ENCODE measurements around the gene NFIB.

The NFIB gene

DNA sequence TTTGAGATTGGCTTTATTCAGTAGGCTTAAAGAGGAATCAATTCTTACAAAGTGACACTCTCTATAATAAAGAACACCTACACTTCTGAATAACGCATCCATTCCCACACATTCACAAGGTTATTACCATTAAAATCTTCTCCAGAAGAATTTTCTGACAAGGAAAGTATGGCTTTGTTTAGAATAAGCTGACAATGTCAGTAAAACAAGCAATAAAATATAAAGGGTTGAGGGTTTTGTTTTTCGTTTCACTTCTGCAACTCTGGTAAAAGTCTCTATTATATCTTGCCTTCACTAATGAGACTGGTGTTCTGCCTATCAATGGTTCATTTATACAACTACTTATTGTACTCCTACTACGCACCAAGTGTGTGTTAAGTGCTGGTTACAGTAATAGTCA, 169.7 kb downstream of the NFIB start:
- no peak overlapping the region for H3K27ac ChIP-seq
- H3K27me3 ChIP-seq, result no peaks in the 10 kb centered on the region
- no peak for TF ChIP-seq Cebpa-rat (IDR thresholded peaks at IDR 0.05)
- H4K20me1 ChIP-seq, result no peaks in the 10 kb centered on the region
- no peak overlapping the region for H3K9ac ChIP-seq
- no peak overlapping the region for H3K4me2 ChIP-seq
- peaks cover 0 to 9% (median 4%) of the 10 kb centered on the region in 11 experiments; a peak in 4 of 22 replicates for H3K9me3 ChIP-seq (replicated peaks in 1 of 11)
- H3K4me1 ChIP-seq, result peaks cover 0 to 4% (median 0%) of the 10 kb centered on the region in 10 experiments; a peak in 1 of 20 replicates
- H3K4me3 ChIP-seq, result no peak overlapping the region
- H3K36me3 ChIP-seq, result no peaks in the 10 kb centered on the region

DNA sequence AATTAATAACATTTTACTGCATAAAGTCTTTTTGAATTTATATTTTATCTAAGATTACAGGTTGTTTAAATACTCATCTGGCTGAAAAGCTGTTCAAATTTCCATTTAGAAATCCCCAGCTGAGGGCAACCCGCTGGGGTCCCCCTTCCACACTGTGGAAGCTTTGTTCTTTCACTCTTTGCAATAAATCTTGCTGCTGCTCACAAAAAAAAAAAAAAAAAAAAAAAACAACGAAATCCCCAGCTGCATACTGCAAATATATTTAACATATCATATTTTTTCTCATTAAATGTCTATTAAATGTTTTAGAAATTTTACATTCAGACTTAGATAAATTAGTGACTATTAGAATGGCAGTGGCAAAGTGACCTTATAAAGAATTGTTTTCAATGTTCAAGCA, 172.2 kb downstream of the NFIB start:
- Histone ChIP-seq H3K36me3 (no peaks in the 10 kb centered on the region), H3K4me2 (no peak overlapping the region), H3K9me3 (replicated peaks in 1 of 11) (peaks cover 0 to 9% (median 4%) of the 10 kb centered on the region in 11 experiments; a peak in 4 of 22 replicates), H3K4me1 (peaks cover 0 to 5% (median 0%) of the 10 kb centered on the region in 10 experiments; a peak in 1 of 20 replicates), H4K20me1 (no peaks in the 10 kb centered on the region), H3K4me3 (no peak overlapping the region), H3K9ac (no peak overlapping the region), H3K27me3 (no peaks in the 10 kb centered on the region), H3K27ac (no peak overlapping the region)
- TF ChIP-seq Cebpa-rat (IDR thresholded peaks at IDR 0.05), result no peak

DNA sequence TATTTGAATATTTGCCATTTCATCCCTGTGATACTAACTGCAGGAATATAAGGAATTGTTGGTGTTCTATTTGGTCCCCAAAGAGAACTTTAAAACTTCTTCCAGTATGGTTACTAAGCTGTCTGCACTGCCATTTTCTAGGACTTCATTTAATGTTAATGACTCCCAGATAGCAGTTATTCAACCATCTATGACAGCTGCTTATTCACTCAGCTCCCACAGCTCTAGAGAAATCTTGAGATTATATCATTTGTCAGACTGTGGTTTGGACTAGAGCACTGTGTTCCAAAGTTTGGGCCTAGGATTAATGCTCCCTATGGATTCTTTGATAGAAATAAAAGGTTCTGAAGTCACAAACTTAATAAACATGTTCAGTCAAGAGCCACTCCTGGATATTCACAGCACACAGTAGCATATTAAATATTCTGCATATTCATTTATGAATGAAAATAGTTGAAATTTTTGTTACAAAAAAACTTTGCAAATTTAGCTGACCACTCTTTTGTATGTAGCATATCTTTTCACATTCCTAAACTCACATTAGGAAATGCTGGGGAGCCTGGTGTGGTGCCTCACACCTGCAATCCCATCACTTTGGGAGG, 173.7 kb downstream of the NFIB start:
- no peak overlapping the region for H3K4me2 ChIP-seq
- no peak overlapping the region for H3K27ac ChIP-seq
- H4K20me1 ChIP-seq, result no peaks in the 10 kb centered on the region
- peaks cover 0 to 5% (median 0%) of the 10 kb centered on the region in 10 experiments; a peak in 1 of 20 replicates for H3K4me1 ChIP-seq
- no peak for TF ChIP-seq Cebpa-rat (IDR thresholded peaks at IDR 0.05)
- H3K27me3 ChIP-seq, result no peaks in the 10 kb centered on the region
- no peaks in the 10 kb centered on the region for H3K36me3 ChIP-seq
- peaks cover 0 to 9% (median 4%) of the 10 kb centered on the region in 11 experiments; a peak in 4 of 22 replicates for H3K9me3 ChIP-seq (replicated peaks in 1 of 11)
- H3K4me3 ChIP-seq, result no peak overlapping the region
- H3K9ac ChIP-seq, result no peak overlapping the region

DNA sequence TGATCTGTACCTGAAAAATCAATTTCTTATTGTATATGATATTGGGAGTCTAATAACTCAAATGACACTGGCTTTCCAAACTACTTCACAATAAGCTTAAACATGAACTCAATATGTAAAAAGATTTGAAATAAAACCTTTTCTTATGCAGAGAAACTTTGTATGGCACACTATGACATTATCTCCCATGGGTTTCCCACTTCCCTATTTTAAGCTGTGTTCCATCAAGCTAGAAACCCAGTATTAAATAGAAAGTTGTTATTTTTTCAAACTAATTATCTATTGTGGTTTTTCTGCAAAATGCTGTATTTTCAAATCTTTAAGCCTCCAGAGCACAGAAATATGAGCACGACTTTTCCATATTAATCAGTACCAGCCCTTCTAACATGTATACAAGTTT, 174.7 kb downstream of the NFIB start:
- Histone ChIP-seq H3K9ac (no peak overlapping the region), H3K9me3 (replicated peaks in 1 of 11) (peaks cover 0 to 9% (median 4%) of the 10 kb centered on the region in 11 experiments; a peak in 4 of 22 replicates), H3K36me3 (no peaks in the 10 kb centered on the region), H4K20me1 (no peaks in the 10 kb centered on the region), H3K4me2 (no peak overlapping the region; a peak in 1 of 22 replicates), H3K27me3 (no peaks in the 10 kb centered on the region), H3K4me1 (peaks cover 0 to 5% (median 0%) of the 10 kb centered on the region in 10 experiments; a peak in 1 of 20 replicates), H3K4me3 (no peak overlapping the region), H3K27ac (no peak overlapping the region)
- no peak for TF ChIP-seq Cebpa-rat (IDR thresholded peaks at IDR 0.05)

DNA sequence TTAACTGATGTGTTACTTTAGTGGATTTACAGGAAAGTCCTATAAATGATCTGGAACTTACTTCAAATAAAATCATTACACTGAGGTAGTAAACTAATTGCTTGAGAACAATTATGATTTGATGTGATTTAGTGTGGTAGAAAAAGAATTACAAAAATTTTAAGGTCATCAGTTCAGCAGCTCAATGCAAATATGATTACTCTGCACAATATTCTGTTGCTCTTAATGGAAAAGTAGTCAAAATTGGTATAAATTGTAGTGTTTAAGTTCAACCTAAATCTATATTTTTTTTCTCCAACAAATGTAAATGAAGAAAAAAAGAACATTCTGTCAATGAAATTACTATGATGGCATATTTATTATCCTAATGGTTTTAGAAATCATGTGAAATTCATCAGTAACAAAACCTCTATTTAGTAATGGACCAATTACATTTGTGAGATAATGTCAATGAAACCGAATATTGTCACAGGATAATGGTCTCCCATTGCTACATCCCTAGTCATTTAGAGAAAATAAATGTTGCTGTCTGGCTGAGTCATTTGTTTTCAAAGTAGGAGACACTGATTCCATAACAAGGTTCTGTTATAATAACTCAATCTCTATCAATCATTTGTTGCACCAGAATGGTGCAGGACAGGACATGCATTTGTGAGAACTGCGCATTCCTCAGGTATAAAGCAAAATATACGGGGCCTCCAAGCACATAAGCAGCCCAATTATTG, 177.1 kb downstream of the NFIB start:
- Histone ChIP-seq H4K20me1 (no peaks in the 10 kb centered on the region), H3K4me2 (no peak overlapping the region), H3K9me3 (replicated peaks in 1 of 11) (peaks cover 0 to 3% (median 0%) of the 10 kb centered on the region in 11 experiments; a peak in 2 of 22 replicates), H3K9ac (no peak overlapping the region), H3K27ac (no peak overlapping the region), H3K27me3 (no peaks in the 10 kb centered on the region), H3K36me3 (no peaks in the 10 kb centered on the region), H3K4me3 (no peak overlapping the region), H3K4me1 (peaks cover 0 to 5% (median 0%) of the 10 kb centered on the region in 10 experiments; a peak in 1 of 20 replicates)
- no peak for TF ChIP-seq Cebpa-rat (IDR thresholded peaks at IDR 0.05)

DNA sequence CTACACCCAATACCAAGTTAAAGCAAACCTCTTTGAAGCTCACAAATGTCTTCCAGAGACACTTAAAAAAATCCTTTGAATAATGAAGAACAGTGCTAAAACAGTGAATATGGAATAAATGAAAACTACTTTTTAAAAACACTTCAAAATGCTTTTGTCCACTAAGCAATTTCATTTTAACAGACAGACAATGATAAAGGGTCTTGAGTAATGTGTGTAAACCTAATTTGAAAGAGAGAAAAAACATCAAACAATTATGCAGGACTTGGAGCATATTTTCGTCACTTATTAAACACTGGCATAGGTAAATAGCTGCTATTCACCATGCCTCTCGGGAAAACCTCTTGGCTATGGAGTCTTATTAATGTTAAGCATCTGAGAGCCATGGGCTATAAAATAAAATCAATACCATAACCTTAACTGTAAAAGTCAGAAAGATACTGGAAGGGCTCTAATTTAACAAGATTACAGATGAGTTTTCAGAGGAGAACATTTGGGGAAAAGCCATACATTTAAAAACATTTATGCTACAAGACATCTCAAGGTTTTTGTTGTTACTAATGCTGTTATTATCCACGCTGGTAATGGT, 177.8 kb downstream of the NFIB start:
- H3K27me3 ChIP-seq, result no peaks in the 10 kb centered on the region
- no peak for TF ChIP-seq Cebpa-rat (IDR thresholded peaks at IDR 0.05)
- H4K20me1 ChIP-seq, result no peaks in the 10 kb centered on the region
- no peak overlapping the region for H3K4me3 ChIP-seq
- H3K36me3 ChIP-seq, result no peaks in the 10 kb centered on the region
- H3K9me3 ChIP-seq (replicated peaks in 1 of 11), result no peaks in the 10 kb centered on the region
- no peak overlapping the region for H3K9ac ChIP-seq
- no peak overlapping the region for H3K27ac ChIP-seq
- no peak overlapping the region for H3K4me2 ChIP-seq
- peaks cover 0 to 5% (median 0%) of the 10 kb centered on the region in 10 experiments; a peak in 1 of 20 replicates for H3K4me1 ChIP-seq

DNA sequence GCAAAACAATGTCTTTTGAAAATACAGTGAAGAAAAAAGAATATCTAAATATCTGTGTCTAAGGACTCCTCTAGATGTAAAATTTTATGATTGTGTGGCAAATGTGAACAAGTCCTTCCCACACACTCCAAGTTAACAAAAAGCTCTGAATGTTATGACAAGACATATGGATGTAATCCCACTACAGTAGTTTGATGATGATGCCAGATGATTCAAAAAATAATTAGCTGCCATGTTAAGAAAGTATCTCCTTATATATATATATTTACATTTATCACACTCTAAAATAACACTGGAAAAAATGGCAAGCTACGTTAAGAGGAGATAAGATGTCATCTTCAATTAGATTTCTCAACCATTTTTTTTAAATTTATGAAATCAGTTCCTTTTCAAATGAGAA, 178.5 kb downstream of the NFIB start:
- peaks cover 0 to 5% (median 0%) of the 10 kb centered on the region in 10 experiments; a peak in 1 of 20 replicates for H3K4me1 ChIP-seq
- no peak overlapping the region for H3K9ac ChIP-seq
- H3K4me2 ChIP-seq, result no peak overlapping the region
- no peaks in the 10 kb centered on the region for H3K36me3 ChIP-seq
- no peaks in the 10 kb centered on the region for H4K20me1 ChIP-seq
- no peaks in the 10 kb centered on the region for H3K27me3 ChIP-seq
- no peaks in the 10 kb centered on the region for H3K9me3 ChIP-seq (replicated peaks in 1 of 11)
- H3K4me3 ChIP-seq, result no peak overlapping the region
- TF ChIP-seq Cebpa-rat (IDR thresholded peaks at IDR 0.05), result no peak
- H3K27ac ChIP-seq, result no peak overlapping the region

DNA sequence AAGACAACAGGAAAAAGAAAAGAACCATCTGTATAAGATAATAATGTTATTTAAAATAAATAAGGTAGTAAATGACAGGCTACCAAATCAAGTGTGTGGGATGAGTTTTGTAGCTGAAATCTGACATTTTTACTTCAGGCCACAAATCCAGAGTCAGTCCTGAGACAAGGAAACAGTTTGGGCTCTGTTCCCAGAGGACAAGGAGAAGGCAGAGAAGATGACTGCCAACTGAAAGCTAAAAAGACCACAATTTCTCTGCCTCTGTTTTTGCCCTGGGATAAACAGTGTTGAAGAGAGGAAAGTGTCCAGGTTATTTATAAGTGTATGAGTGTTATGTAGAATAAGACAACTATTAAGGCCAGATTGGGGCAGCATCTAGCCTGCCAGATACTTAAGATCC, 180.5 kb downstream of the NFIB start:
- Histone ChIP-seq H3K9ac (no peak overlapping the region), H3K27ac (no peak overlapping the region), H3K9me3 (replicated peaks in 1 of 11) (no peaks in the 10 kb centered on the region), H3K36me3 (no peaks in the 10 kb centered on the region), H4K20me1 (no peaks in the 10 kb centered on the region), H3K27me3 (no peaks in the 10 kb centered on the region), H3K4me1 (no peaks in the 10 kb centered on the region), H3K4me3 (no peak overlapping the region), H3K4me2 (no peak overlapping the region)
- no peak for TF ChIP-seq Cebpa-rat (IDR thresholded peaks at IDR 0.05)

DNA sequence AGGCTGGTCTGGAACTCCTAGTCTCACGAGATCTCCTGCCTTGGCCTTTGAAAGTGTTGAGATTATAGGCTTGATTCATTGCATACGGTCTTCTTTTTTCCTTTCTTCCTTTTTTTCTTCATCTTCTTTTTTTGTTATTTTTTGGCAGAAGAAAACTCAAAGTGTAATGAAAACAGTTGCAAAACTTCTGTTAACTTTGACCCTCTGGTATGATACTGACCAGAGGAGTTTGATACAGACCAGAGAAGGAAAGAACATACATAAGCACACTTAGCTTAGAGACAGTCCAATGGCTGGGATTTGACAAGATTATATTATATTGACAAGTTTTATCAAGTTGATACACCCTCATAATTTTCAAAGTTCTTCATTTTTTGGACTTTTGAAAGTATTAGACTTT, 181.2 kb downstream of the NFIB start:
- no peak overlapping the region for H3K9ac ChIP-seq
- no peak overlapping the region for H3K4me2 ChIP-seq
- H3K36me3 ChIP-seq, result no peaks in the 10 kb centered on the region

More for the DNA sequence above, 181.2 kb downstream of the NFIB start:
- Histone ChIP-seq H3K9me3 (replicated peaks in 1 of 11) (no peaks in the 10 kb centered on the region), H3K4me1 (no peaks in the 10 kb centered on the region), H3K4me3 (no peak overlapping the region), H3K27me3 (no peaks in the 10 kb centered on the region), H3K27ac (no peak overlapping the region), H4K20me1 (no peaks in the 10 kb centered on the region)
- TF ChIP-seq Cebpa-rat (IDR thresholded peaks at IDR 0.05), result no peak

Measured in BLaER1 treated with 17β-estradiol and CSF1 and Interleukin-3, amounts not matched to agents 10 nM and 100 nM (cell line).